DOHH2 (cell line): ENCODE results near the gene LYRM4.

ENCODE experiments used
- EZH2phosphoT487 ChIP-seq: fragments of 200-600 bp; sonication (generic); IDR thresholded peaks from 2 replicates; pipeline ENCODE4 v1.6.1; 2017; ENCODE audit warnings: borderline replicate concordance, mild to moderate bottlenecking, antibody characterized with exemption, low read length, moderate library complexity, mixed read lengths
- TF ChIP-seq, protein P1 (sequence below): fragments of 200-600 bp; sonication (generic); IDR thresholded peaks from one replicate; pipeline ENCODE4 v1.5.1; 2014; ENCODE audit warnings: antibody characterized with exemption, mild to moderate bottlenecking, low read depth, low read length; ENCODE audit not compliant: poor library complexity, severe bottlenecking

DNA sequence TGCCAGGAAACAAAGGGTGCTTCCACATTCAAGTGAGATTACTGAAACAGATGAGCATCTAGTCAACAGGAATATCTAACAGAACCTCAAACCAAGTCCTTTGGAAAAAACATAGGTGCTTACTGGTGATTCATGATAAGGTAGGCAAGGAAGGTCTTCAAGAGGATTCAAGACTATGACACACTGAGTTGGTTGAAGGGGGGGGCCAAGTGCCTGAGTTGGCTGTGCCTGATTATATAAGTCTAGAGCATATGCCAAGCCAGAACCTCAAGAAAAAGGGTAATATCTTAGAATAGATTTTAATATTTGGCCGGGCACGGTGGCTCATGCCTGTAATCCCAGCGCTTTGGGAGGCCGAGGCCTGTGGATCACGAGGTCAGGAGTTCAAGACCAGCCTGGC is 63.7 kb downstream of the LYRM4 start:
- TF ChIP-seq, protein P1, sequence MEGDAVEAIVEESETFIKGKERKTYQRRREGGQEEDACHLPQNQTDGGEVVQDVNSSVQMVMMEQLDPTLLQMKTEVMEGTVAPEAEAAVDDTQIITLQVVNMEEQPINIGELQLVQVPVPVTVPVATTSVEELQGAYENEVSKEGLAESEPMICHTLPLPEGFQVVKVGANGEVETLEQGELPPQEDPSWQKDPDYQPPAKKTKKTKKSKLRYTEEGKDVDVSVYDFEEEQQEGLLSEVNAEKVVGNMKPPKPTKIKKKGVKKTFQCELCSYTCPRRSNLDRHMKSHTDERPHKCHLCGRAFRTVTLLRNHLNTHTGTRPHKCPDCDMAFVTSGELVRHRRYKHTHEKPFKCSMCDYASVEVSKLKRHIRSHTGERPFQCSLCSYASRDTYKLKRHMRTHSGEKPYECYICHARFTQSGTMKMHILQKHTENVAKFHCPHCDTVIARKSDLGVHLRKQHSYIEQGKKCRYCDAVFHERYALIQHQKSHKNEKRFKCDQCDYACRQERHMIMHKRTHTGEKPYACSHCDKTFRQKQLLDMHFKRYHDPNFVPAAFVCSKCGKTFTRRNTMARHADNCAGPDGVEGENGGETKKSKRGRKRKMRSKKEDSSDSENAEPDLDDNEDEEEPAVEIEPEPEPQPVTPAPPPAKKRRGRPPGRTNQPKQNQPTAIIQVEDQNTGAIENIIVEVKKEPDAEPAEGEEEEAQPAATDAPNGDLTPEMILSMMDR: no peak
- no peak for TF ChIP-seq EZH2phosphoT487
